Thyroid gland (tissue), 4 donors: Measurements from ENCODE around the gene SLX4.

Experiments used
- CTCF ChIP-seq, 6 experiments: fragments of 200-600 bp in 3 of 6; fragments of 450-650 bp in 3 of 6; sonication (generic) in 3 of 6; IDR thresholded peaks; one replicate each; pipeline ENCODE4 v1.5.1; 2016 to 2019; ENCODE audit warnings: antibody characterized with exemption in 6 of 6, mild to moderate bottlenecking in 2 of 6, inconsistent platforms in 1 of 6, moderate library complexity in 1 of 6
- POLR2A ChIP-seq, 2 donors: fragments of 450-650 bp; IDR thresholded peaks; one replicate each; pipeline ENCODE4 v1.6.1; 2017; ENCODE audit warnings: antibody characterized with exemption in 2 of 2, mild to moderate bottlenecking in 2 of 2, moderate library complexity in 1 of 2

GRCh38 chr16:3532741-3533140 lies 78.7 kb downstream of the SLX4 start:
- TF ChIP-seq CTCF (IDR thresholded peaks at IDR 0.05): no peak
- TF ChIP-seq POLR2A (IDR thresholded peaks at IDR 0.05): no peak
